ENCODE results near the gene ILF3. TPM values are rescaled to one million over a fixed set of nuclear protein-coding genes. Genes with fewer than 3 reads are reported as not detected.

Gene ILF3
- total and polyA plus RNA-seq, 2 donors (not counting 1 experiment from before 2014, with no cell fraction given) = 78.4 to 109 TPM

DNA sequence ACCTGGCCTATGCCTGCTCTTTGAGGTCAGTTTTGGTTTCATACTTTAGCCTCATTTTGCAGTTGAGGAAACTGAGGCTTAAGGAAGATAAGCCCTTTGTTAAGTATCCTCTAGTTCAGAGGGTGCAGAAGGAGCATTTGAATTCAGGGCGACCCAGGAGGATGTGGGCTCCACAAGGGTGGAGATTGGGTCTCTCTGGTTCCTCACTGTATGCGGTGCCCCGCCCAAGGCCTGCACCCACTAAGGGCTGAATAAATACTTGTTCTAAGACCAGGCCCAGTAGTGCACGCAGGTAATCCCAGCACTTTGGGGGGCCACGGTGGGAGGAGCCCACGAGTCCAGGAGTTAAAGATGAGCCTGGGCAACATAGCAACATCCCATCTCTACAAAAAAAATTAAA is 29.6 kb upstream of the ILF3 start:
- no peak for DNase-seq (ENCODE audit: low read depth in 2 of 2)
- TF ChIP-seq, protein P1, sequence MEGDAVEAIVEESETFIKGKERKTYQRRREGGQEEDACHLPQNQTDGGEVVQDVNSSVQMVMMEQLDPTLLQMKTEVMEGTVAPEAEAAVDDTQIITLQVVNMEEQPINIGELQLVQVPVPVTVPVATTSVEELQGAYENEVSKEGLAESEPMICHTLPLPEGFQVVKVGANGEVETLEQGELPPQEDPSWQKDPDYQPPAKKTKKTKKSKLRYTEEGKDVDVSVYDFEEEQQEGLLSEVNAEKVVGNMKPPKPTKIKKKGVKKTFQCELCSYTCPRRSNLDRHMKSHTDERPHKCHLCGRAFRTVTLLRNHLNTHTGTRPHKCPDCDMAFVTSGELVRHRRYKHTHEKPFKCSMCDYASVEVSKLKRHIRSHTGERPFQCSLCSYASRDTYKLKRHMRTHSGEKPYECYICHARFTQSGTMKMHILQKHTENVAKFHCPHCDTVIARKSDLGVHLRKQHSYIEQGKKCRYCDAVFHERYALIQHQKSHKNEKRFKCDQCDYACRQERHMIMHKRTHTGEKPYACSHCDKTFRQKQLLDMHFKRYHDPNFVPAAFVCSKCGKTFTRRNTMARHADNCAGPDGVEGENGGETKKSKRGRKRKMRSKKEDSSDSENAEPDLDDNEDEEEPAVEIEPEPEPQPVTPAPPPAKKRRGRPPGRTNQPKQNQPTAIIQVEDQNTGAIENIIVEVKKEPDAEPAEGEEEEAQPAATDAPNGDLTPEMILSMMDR (conservative IDR thresholded peaks at IDR 0.05 in 1 of 2, IDR thresholded peaks at IDR 0.05 in 1 of 2; ENCODE audit: low read depth in 1 of 2, low read length in 2 of 2) = no peak
- TF ChIP-seq EZH2 (IDR thresholded peaks at IDR 0.05; ENCODE audit: low read length, missing control alignments) = no peak
- no peak overlapping the region for H2AFZ ChIP-seq (ENCODE audit: low read length)
- no peaks in the 10 kb centered on the region for H4K20me1 ChIP-seq (ENCODE audit: control insufficient read depth, extremely low read depth, insufficient read depth, low read length)
- H3K4me1 ChIP-seq (ENCODE audit: control insufficient read depth, extremely low read depth, insufficient read depth, low read length) = peaks cover 7% of the 10 kb centered on the region
- H3K79me2 ChIP-seq (ENCODE audit: control insufficient read depth, insufficient read depth, low read length) = peaks cover 5% of the 10 kb centered on the region
- H3K27me3 ChIP-seq (ENCODE audit: control insufficient read depth, insufficient read depth, low read length) = no peaks in the 10 kb centered on the region
- H3K9me3 ChIP-seq (ENCODE audit: control insufficient read depth, insufficient read depth, low read depth, low read length) = no peaks in the 10 kb centered on the region
- no peak overlapping the region for H3K9ac ChIP-seq (ENCODE audit: insufficient read depth, low read length)
- peak overlapping the region; percentile 91 for H3K4me2 ChIP-seq (ENCODE audit: extremely low read depth, insufficient read depth, low read length)
- H3K27ac ChIP-seq (ENCODE audit: insufficient read depth, low read length) = no peak overlapping the region
- H3K36me3 ChIP-seq (ENCODE audit: control insufficient read depth, insufficient read depth, low read length) = peaks cover 5% of the 10 kb centered on the region
- peak overlapping the region in 2 of 4 experiments; percentile 44 to 68 for H3K4me3 ChIP-seq (replicated peaks in 1 of 4; ENCODE audit: control extremely low read depth in 1 of 4, insufficient read depth in 1 of 4, low read depth in 3 of 4, low read length in 4 of 4)

DNA sequence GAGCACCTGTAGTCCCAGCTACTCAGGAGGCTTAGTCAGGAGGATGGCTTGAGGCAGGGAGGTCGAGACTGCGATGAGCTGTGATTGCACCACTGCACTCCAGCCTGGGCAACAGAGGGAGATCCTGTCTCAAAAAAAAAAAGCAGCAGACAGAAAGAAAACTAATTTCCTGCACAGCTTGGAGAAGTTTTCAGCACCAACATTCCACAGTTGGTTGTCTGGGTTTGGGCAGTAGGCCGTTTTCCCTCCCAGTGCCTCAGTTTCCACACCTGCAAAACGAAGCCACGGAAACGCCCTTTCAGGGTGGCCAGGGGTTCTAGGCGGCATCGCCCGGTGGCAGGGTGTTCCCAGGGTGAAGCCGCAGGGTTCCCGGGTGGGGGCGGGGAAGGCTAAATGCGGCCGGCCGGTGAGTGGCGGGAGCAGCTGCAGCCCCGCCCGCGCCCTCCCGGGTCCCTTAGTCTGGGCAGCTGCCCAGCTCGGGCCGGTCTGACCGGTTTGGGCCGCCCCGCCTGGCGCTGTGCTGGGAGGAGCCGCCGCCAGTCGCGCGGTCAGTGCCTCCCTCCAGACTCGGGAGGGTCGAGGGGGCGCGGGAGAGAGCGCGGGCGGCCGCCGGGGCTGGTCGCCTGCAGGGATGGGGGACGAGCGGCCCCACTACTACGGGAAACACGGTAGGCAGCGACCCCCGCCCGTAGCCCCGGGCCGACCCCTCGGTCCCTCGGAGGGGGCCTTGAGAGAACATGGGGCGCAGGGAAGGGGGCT is 29.0 kb upstream of the ILF3 start, which contains the start of gene SLC44A2:
Gene SLC44A2, plus strand, starts transcription at position 551 of the 759 bp plus-strand sequence. Its CDS starts 81 bp downstream, at position 632.
- Histone ChIP-seq H3K4me2 (ENCODE audit: extremely low read depth, insufficient read depth, low read length) (peak within 1 kb of the TSS; percentile 91), H3K4me3 (replicated peaks in 1 of 4; ENCODE audit: control extremely low read depth in 1 of 4, insufficient read depth in 1 of 4, low read depth in 3 of 4, low read length in 4 of 4) (peak within 1 kb of the TSS; percentile 35 to 68 (median 48)), H3K79me2 (ENCODE audit: control insufficient read depth, insufficient read depth, low read length) (peaks cover 5% of the 10 kb centered on the region), H3K9ac (ENCODE audit: insufficient read depth, low read length) (peak within 1 kb of the TSS; percentile 67), H3K4me1 (ENCODE audit: control insufficient read depth, extremely low read depth, insufficient read depth, low read length) (peaks cover 7% of the 10 kb centered on the region), H3K27me3 (ENCODE audit: control insufficient read depth, insufficient read depth, low read length) (no peaks in the 10 kb centered on the region), H3K36me3 (ENCODE audit: control insufficient read depth, insufficient read depth, low read length) (peaks cover 5% of the 10 kb centered on the region), H3K9me3 (ENCODE audit: control insufficient read depth, insufficient read depth, low read depth, low read length) (no peaks in the 10 kb centered on the region), H4K20me1 (ENCODE audit: control insufficient read depth, extremely low read depth, insufficient read depth, low read length) (no peaks in the 10 kb centered on the region), H2AFZ (ENCODE audit: low read length) (no peak within 1 kb of the TSS), H3K27ac (ENCODE audit: insufficient read depth, low read length) (peak within 1 kb of the TSS; percentile 51)
- TF ChIP-seq, protein P1 (conservative IDR thresholded peaks at IDR 0.05 in 1 of 2, IDR thresholded peaks at IDR 0.05 in 1 of 2; ENCODE audit: low read depth in 1 of 2, low read length in 2 of 2) = no peak
- TF ChIP-seq EZH2 (IDR thresholded peaks at IDR 0.05; ENCODE audit: low read length, missing control alignments) = no peak
- peak; percentile 44 to 62 for DNase-seq (ENCODE audit: low read depth in 2 of 2)

DNA sequence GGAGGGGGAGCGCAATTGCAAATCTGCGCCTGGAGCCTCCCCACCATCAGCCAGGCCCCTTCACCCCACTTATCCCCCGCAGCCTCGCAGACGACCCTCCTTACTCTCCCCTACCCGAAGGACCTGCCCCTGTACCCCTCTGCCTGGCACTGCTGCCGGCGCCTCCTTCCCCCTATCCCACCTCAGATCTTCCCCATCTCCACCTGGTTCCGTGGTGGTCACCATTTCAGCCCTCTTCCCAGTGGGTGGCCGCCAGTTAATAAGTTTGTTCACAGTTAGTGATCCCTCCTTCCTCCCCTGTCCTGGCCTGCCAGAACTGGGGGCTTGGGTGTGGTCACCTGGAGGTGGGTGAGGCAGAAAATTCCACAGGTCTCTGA is 28.4 kb upstream of the ILF3 start:
- no peaks in the 10 kb centered on the region for H3K27me3 ChIP-seq (ENCODE audit: control insufficient read depth, insufficient read depth, low read length)
- TF ChIP-seq, protein P1 (conservative IDR thresholded peaks at IDR 0.05 in 1 of 2, IDR thresholded peaks at IDR 0.05 in 1 of 2; ENCODE audit: low read depth in 1 of 2, low read length in 2 of 2) = no peak
- no peak for TF ChIP-seq EZH2 (IDR thresholded peaks at IDR 0.05; ENCODE audit: low read length, missing control alignments)
- peak overlapping the region; percentile 67 for H3K9ac ChIP-seq (ENCODE audit: insufficient read depth, low read length)
- H3K27ac ChIP-seq (ENCODE audit: insufficient read depth, low read length) = peak overlapping the region; percentile 51
- peaks cover 5% of the 10 kb centered on the region for H3K36me3 ChIP-seq (ENCODE audit: control insufficient read depth, insufficient read depth, low read length)
- H3K4me1 ChIP-seq (ENCODE audit: control insufficient read depth, extremely low read depth, insufficient read depth, low read length) = peaks cover 7% of the 10 kb centered on the region
- no peak overlapping the region for H2AFZ ChIP-seq (ENCODE audit: low read length)
- H3K9me3 ChIP-seq (ENCODE audit: control insufficient read depth, insufficient read depth, low read depth, low read length) = no peaks in the 10 kb centered on the region
- H3K4me3 ChIP-seq (replicated peaks in 1 of 4; ENCODE audit: control extremely low read depth in 1 of 4, insufficient read depth in 1 of 4, low read depth in 3 of 4, low read length in 4 of 4) = peak overlapping the region; percentile 35 to 68 (median 44)
- H4K20me1 ChIP-seq (ENCODE audit: control insufficient read depth, extremely low read depth, insufficient read depth, low read length) = no peaks in the 10 kb centered on the region
- peak overlapping the region; percentile 91 for H3K4me2 ChIP-seq (ENCODE audit: extremely low read depth, insufficient read depth, low read length)
- no peak for DNase-seq (ENCODE audit: low read depth in 2 of 2)
- peaks cover 5% of the 10 kb centered on the region for H3K79me2 ChIP-seq (ENCODE audit: control insufficient read depth, insufficient read depth, low read length)
